HEK293T (cell line): ENCODE measurements around the gene POLR1E.

Source experiments
- ARNT ChIP-seq: fragments of 450-650 bp; IDR thresholded peaks from 2 replicates; pipeline ENCODE4 v1.6.1; 2017; ENCODE audit warnings: mild to moderate bottlenecking
- FOXK2 ChIP-seq: fragments of 450-650 bp; IDR thresholded peaks from 2 replicates; pipeline ENCODE4 v1.6.1; 2016; ENCODE audit warnings: mild to moderate bottlenecking
- FOXM1 ChIP-seq: fragments of 450-650 bp; IDR thresholded peaks from 2 replicates; pipeline ENCODE4 v1.6.1; 2017; ENCODE audit warnings: mild to moderate bottlenecking, borderline replicate concordance
- LEF1 ChIP-seq: fragments of 450-650 bp; IDR thresholded peaks from 2 replicates; pipeline ENCODE4 v1.6.1; 2017; ENCODE audit warnings: mild to moderate bottlenecking, borderline replicate concordance
- NFRKB ChIP-seq: fragments of 450-650 bp; IDR thresholded peaks from 2 replicates; pipeline ENCODE4 v1.6.1; 2016; ENCODE audit warnings: mild to moderate bottlenecking, moderate library complexity

DNA sequence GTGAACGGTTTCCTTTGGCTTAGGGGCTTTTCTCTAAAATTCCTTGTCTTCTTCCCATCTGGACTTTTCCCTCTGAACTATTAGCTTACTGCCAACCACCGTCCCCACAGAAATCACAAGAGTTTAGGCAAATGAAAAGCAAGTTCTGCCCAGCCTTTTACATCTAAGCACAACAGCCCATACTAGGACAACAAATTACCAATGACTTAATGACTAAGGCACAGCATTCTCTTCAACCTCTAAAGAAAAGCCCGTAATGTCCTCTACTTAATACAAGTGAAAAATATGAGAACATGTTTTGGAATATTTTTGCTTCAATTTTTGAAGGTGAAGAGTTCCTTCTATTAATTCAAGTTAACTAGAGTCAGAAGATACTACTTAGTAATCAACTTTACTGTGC, 21.7 kb upstream of the POLR1E start:
- TF ChIP-seq NFRKB (no peak), FOXK2 (no peak), LEF1 (no peak), ARNT (no peak), FOXM1 (no peak)
